PFSK-1 (cell line): ENCODE results near the gene ATP13A4. TPM values are rescaled to one million over a fixed set of nuclear protein-coding genes. Genes with fewer than 3 reads are reported as not detected.

Source experiments
- FOXP2 ChIP-seq: optimal IDR thresholded peaks from 2 replicates; pipeline ENCODE3; 2011; ENCODE audit warnings: borderline replicate concordance, control low read depth, inconsistent platforms; ENCODE audit not compliant: insufficient read depth; ENCODE audit errors: extremely low read length, extremely low read depth
- POLR2AphosphoS5 ChIP-seq: IDR thresholded peaks from 2 replicates; pipeline ENCODE4 v1.6.1; 2012; ENCODE audit warnings: low read depth, mild to moderate bottlenecking, control low read depth, low read length, moderate library complexity
- REST ChIP-seq, 2 experiments: IDR thresholded peaks; 2 replicates each; pipeline versions ENCODE4 v1.6.1 to v1.8.0; 2011 to 2012; ENCODE audit warnings: low read depth in 2 of 2, low read length in 2 of 2, control low read depth in 1 of 2, inconsistent platforms in 1 of 2, mild to moderate bottlenecking in 1 of 2, moderate library complexity in 1 of 2; ENCODE audit not compliant: insufficient read depth in 1 of 2
- SIN3A ChIP-seq: IDR thresholded peaks from 2 replicates; pipeline ENCODE4 v1.6.1; 2012; ENCODE audit warnings: mild to moderate bottlenecking, low read length, moderate library complexity, borderline replicate concordance; ENCODE audit not compliant: insufficient read depth
- TAF1 ChIP-seq: IDR thresholded peaks from 2 replicates; pipeline ENCODE4 v1.6.1; 2012; ENCODE audit warnings: low read length, control low read depth, borderline replicate concordance; ENCODE audit not compliant: insufficient read depth
- polyA plus RNA-seq: library from polyadenylated mRNA; unstranded; fragments of >200 nt; gene quantifications from one replicate; pipeline ENCODE4 v1.2.1, GENCODE V29; 2012; ENCODE audit warnings: low read depth, missing spikeins; ENCODE audit not compliant: insufficient read length

Gene ATP13A4
- not detected for polyA plus RNA-seq

GRCh38 chr3:193554811-193555210 is at the start of gene ATP13A4:
Gene ATP13A4 (minus strand): TSS chr3:193554895. CDS start chr3:193554799, 96 bp downstream.
- TF ChIP-seq FOXP2 = no peak
- no peak for TF ChIP-seq POLR2AphosphoS5
- TF ChIP-seq SIN3A = no peak
- no peak for TF ChIP-seq REST (IDR thresholded peaks at IDR 0.05; ENCODE audit: insufficient read depth in 1 of 2, low read depth in 2 of 2, low read length in 2 of 2)
- TF ChIP-seq TAF1 = no peak

- no peak for TF ChIP-seq POLR2AphosphoS5
- no peak for TF ChIP-seq FOXP2
- TF ChIP-seq REST (IDR thresholded peaks at IDR 0.05; ENCODE audit: insufficient read depth in 1 of 2, low read depth in 2 of 2, low read length in 2 of 2) = no peak
- TF ChIP-seq TAF1 = no peak
- TF ChIP-seq SIN3A = no peak
Measured at GRCh38 chr3:193599393-193599792, 44.7 kb upstream of the ATP13A4 start.

GRCh38 chr3:193598202-193598601 is 43.5 kb upstream of the ATP13A4 start:
- TF ChIP-seq REST (IDR thresholded peaks at IDR 0.05; ENCODE audit: insufficient read depth in 1 of 2, low read depth in 2 of 2, low read length in 2 of 2) (no peak), POLR2AphosphoS5 (no peak), FOXP2 (no peak), TAF1 (no peak), SIN3A (no peak)

- TF ChIP-seq SIN3A = no peak
- TF ChIP-seq FOXP2 = no peak
- TF ChIP-seq TAF1 = no peak
- no peak for TF ChIP-seq REST (IDR thresholded peaks at IDR 0.05; ENCODE audit: insufficient read depth in 1 of 2, low read depth in 2 of 2, low read length in 2 of 2)
- TF ChIP-seq POLR2AphosphoS5 = no peak
Measured at GRCh38 chr3:193595939-193596487, 41.3 kb upstream of the ATP13A4 start.
